MG63 (cell line): Measurements from ENCODE around the gene HPF1. TPM values are rescaled to one million over a fixed set of nuclear protein-coding genes. Genes with fewer than 3 reads are reported as not detected.
A peak's percentile ranks its signal among the peaks of the same experiment; 100 is the strongest.
"Not testable (repeated sequence)": the region's sequence is repeated elsewhere in the genome, so short reads cannot be mapped to it uniquely, and the experiment has no call there.

Source experiments
- DNase-seq: peaks from one replicate; pipeline ENCODE4 v3.0.0-alpha.2; 2020
- H3K27me3 ChIP-seq: fragments of 250-450 bp; sonication (Bioruptor Pico); 2 replicates; pipeline ENCODE4 v1.5.1; 2020; ENCODE audit warnings: mild to moderate bottlenecking, moderate library complexity
- H3K36me3 ChIP-seq: fragments of 250-450 bp; sonication (Bioruptor Pico); 2 replicates; pipeline ENCODE4 v1.5.1; 2020; ENCODE audit warnings: mild to moderate bottlenecking, moderate library complexity
- H3K4me3 ChIP-seq: fragments of 250-450 bp; sonication (Bioruptor Pico); 2 replicates; pipeline ENCODE4 v1.5.1; 2020; ENCODE audit warnings: mild to moderate bottlenecking, moderate library complexity
- H3K9me3 ChIP-seq: fragments of 250-450 bp; sonication (Bioruptor Pico); 2 replicates; pipeline ENCODE4 v1.5.1; 2020; ENCODE audit warnings: mild to moderate bottlenecking, moderate library complexity
- total RNA-seq: library from RNA; depleted of rRNA; stranded (reverse); fragments of >200 nt; shearing (Covaris generic); gene quantifications from 2 replicates; pipeline ENCODE4 v1.2.3, GENCODE V29; 2014; ENCODE audit warnings: low replicate concordance; rRNA removed

Gene HPF1
- total RNA-seq = 23.9 and 81.4 TPM in 2 replicates

DNA sequence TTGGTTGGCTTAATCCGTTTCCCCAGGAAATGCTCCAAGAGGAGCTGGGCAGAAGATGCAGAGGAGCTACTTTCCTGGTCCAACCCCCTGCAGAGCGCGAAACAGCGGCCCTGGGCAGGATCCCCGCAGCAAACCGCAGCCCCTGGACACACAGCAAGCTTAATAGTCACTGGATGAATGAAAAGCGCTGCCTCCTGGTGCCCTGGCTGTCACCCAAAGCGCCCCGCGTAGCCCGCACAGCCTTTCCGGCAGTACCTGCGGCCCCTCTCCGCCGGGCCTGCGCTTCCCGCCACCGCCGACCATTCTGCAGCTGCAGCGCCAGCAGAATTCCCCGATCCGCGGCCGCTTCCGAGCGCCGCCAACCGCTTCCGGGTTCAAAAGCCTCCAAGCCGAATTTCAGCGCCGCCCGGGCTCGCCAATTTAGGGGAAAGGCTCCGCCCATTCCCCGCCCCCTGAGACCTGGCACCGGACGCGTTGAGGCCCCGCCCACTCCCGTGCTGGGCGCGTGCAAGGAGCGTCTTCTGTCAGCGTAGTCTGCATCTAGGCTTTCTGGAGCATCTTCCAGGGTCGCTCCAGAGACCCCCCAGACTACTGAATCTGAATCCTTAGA lies at the start of gene HPF1:
TSS of gene HPF1 (minus strand) at position 370 of the 610 bp plus-strand sequence. CDS start at position 303, 67 bp downstream.
- DNase-seq = peak; percentile 84

DNA sequence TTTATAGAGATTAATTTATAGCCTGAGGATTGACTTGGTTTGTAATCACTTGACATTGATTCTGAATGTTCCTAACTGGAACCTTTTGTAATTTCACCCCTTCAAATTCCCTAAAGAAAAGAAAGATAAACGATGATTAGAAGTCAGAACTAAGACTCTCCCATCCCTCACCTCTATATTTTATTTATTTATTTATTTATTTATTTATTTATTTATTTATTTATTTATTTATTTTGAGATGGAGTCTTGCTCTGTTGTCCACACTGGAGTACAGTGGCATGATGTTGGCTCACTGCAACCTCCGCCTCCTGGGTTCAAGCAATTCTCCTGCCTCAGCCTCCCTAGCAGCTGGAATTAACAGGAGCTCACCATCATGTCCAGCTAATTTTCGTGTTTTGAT lies 49.0 kb upstream of the HPF1 start:
- H3K9me3 ChIP-seq, H3K27me3 ChIP-seq, DNase-seq, H3K36me3 ChIP-seq, H3K4me3 ChIP-seq: not testable (repeated sequence)

More for the DNA sequence above, at the start of gene HPF1:
- Histone ChIP-seq H3K4me3 (peak within 1 kb of the TSS; percentile 71), H3K9me3 (no peaks in the 10 kb centered on the region), H3K27me3 (no peaks in the 10 kb centered on the region), H3K36me3 (no peaks in the 10 kb centered on the region)

DNA sequence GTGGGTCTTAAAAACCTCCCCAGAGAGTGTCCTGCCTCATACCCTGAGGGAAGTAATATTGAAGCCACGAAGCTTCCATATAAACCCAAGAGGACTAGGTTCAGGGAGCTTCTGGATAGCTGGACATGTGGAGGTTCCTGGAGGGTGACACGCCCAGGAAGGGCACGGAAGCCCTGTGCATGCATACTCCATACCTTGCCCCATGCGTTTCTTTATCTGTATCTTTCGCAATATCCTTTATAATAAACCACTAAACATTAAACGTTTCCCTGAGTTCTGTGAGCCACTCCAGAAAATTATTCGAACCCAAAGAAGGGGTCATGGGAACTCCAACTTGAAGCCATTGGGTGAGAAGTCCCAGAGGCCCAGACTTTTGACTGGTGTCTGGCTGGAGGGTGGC lies 45.7 kb upstream of the HPF1 start:
- H3K4me3 ChIP-seq = no peak overlapping the region
- no peaks in the 10 kb centered on the region for H3K27me3 ChIP-seq
- no peaks in the 10 kb centered on the region for H3K9me3 ChIP-seq
- no peak for DNase-seq
- H3K36me3 ChIP-seq = no peaks in the 10 kb centered on the region

DNA sequence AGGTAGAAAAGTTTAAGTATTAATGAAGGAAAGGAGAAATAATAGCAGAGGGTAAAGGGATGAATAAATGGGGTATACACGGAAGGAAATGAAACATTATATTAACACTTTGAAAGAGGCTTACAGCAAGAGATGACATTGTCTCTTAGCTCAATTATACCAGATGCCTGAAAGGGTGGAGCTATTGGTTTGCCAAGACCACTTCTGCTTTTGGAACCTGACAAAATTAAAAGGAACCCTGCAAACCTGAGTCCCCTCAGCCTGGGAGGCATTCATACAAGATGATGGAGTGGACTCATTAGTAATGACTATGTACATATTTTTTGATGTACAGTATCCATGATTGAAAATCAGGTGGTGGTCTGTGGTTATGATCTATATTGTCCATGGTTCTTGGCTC lies 45.1 kb upstream of the HPF1 start:
- H3K36me3 ChIP-seq = no peaks in the 10 kb centered on the region
- no peaks in the 10 kb centered on the region for H3K27me3 ChIP-seq
- H3K9me3 ChIP-seq = no peaks in the 10 kb centered on the region
- DNase-seq = no peak
- H3K4me3 ChIP-seq = no peak overlapping the region

DNA sequence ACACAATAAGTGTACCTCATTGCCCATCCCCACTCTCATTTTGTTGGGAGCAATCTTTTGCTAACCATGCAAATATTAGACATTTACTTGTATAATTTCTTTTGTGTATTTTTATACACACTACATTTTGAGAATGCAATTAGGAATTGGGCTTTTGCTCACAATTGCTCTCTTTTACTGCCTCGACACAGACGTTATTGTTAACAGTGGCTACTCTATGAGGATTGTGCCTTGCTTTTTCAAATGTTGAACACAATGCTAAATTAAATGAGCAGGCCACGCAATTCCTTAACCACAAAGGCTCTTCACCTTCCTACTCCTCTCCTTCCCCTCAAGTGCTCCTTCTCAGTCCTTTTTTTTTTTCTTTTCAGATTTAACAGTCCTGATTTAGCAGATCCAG lies 42.8 kb upstream of the HPF1 start:
- H3K4me3 ChIP-seq = no peak overlapping the region

DNA sequence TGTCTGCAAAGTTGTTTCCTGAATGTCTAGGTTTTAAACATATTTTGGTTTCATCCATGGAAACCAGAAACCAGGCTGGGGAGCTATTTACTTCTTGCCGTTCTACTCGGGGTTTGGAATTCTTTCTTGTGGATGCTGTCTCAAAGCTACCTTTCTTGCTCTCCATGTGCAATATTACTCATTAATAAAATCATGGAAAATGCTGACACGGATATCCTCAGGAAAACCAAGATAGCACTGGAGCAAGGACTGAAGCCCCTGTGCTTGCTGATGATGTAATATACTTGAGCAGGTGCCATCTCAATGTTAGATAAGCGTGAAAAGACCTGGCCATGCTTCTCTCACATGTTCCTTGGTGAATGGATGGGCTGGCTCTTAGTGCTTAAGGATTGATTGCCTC lies 41.5 kb upstream of the HPF1 start:
- Histone ChIP-seq H3K9me3 (no peaks in the 10 kb centered on the region), H3K36me3 (no peaks in the 10 kb centered on the region), H3K4me3 (no peak overlapping the region), H3K27me3 (no peaks in the 10 kb centered on the region)
- no peak for DNase-seq

More for the DNA sequence above, 42.8 kb upstream of the HPF1 start:
- Histone ChIP-seq H3K27me3 (no peaks in the 10 kb centered on the region), H3K36me3 (no peaks in the 10 kb centered on the region), H3K9me3 (no peaks in the 10 kb centered on the region)
- no peak for DNase-seq

DNA sequence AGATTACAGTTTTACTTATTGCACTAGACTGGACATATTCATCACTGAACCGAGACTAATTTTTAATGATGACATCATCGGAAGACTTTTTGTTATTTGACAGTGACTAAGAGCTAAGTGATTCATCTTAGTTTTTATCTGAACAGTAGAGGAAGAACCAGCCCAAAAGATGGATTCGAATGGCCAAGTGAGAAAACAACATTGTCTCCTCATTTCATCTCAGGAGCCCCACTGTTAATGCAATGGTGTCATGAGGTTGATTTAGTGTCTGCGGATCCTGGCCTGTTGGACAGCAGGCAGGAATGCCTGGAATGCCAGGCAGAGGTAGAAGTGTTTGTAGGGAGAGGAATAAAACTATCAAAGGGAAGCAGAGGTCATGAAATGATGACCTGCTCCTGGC lies 37.8 kb upstream of the HPF1 start:
- Histone ChIP-seq H3K4me3 (no peak overlapping the region), H3K9me3 (no peaks in the 10 kb centered on the region), H3K27me3 (no peaks in the 10 kb centered on the region), H3K36me3 (no peaks in the 10 kb centered on the region)
- DNase-seq = no peak

DNA sequence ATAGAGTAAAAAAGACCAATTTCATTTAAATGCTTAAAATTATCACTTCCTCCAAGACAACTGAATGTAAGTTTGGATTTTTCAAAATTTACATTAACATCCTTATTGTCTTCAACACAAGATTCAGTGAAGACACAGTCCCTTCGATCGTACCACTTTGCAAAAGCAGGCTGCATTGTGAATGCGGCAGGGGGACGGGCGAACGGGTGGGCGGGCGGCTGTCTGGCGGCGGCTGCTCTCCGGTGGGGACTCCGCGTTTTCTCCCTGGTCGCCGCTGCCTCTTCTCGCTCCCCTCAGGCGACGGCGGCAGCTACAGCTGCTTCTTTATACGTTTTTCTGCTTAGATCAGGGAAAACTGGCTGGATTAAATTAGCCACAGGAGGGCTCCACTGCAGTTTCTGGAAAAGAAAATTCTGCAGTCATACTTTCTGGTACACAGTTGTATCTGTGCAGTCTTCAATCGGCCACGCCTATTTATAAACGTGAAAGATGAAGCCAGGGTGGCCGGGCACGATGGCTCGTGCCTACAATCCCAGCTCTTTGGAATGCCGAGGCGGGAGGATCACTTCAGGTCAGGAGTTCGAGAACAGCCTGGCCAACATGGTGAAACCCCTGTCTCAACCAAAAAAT lies 33.9 kb upstream of the HPF1 start:
- Histone ChIP-seq H3K4me3 (0 out of 2 replicates have a peak overlapping the region, but pooled peaks have one; percentile 13), H3K36me3 (no peaks in the 10 kb centered on the region), H3K27me3 (no peaks in the 10 kb centered on the region), H3K9me3 (no peaks in the 10 kb centered on the region)
- peak; percentile 27 for DNase-seq

DNA sequence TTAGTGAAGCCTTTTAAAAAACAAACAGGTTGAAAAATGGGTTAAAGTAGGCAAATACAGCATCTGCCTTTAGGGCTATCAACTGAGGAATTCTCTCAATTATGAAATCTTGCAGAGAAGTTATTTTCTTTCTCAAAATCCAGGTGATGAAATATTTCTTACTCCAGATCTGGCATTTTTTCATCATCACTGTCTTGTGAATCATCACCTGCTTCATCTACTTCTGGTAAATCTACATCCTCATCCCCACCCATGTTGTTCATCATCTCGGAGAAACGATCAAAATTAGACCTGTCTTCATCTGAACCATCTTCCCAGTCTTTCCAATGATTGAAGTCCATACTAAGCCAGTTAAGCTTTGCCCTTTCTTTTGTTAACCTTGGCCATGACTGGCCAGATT lies 33.3 kb upstream of the HPF1 start:
- H3K27me3 ChIP-seq = no peaks in the 10 kb centered on the region
- H3K9me3 ChIP-seq = no peaks in the 10 kb centered on the region
- H3K36me3 ChIP-seq = no peaks in the 10 kb centered on the region
- H3K4me3 ChIP-seq = no peak overlapping the region
- no peak for DNase-seq

DNA sequence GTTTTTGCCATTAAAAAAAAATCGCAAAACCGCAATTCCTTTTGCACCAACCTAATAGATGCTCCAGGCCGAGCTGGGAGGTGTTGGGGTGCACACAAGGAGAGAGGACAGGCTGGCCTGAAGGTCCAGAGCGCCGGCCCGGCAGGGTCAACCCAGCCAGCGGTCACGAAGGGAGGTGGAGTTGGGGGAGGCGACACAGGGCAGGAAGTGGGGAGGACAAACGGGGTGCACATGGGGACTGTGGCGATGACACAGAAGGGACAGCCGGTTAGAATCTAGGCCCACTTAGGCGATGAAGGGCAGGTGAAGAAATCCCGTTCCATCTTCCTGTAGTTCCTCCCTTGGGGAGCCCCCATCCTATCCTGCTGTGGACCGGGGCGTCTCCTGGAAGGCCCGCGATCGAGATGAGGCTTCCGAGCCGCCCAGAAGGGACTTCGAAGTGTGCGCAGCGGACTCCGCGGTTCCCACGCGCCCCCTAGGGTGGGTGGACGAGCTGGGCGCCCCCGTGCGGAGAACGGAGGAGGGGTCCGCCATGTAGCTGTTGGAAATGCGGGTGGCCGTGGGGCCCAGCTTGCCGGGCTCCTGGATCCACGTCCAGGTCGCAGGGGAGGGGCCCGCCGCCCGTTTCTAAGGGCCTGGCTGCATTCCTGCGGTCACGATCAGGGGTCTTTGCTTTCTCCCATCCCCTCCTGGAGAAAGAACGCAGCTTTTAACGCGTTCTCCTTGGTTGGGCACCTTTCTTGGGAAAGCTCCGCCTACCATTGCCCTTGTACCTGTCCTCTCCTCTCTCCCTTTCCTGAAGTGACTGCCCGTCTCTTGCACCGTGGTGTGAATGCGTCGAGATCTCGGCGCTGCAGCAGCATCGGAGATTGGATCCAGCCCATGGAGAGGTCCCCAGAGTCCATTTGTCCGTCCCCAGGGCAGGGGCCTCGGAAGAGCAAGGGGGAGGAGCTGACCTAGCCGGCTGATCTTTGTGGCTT lies 17.0 kb upstream of the HPF1 start:
- Histone ChIP-seq H3K27me3 (no peaks in the 10 kb centered on the region), H3K9me3 (no peaks in the 10 kb centered on the region), H3K4me3 (no peak overlapping the region), H3K36me3 (no peaks in the 10 kb centered on the region)
- DNase-seq = no peak

DNA sequence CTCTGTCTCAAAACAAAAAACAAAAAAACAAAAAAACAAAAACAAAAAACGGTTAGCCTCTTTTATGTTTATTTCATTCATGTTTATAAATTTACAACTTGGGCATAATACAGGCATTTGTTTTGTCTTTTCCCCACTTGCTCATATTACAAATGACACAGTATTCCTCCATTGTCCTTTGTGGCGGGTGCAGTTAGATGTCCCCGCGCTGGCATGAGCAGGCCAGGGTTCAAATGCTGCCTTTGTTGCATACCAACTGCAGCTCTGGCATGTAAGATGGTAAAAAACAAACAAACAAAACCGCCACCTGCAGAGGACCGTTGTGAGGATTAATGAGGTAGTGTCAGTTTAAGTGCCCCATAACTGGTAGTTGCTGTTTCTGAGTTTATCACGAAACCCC lies 16.1 kb upstream of the HPF1 start:
- Histone ChIP-seq H3K27me3 (no peaks in the 10 kb centered on the region), H3K9me3 (no peaks in the 10 kb centered on the region), H3K4me3 (no peak overlapping the region), H3K36me3 (no peaks in the 10 kb centered on the region)
- DNase-seq = no peak

DNA sequence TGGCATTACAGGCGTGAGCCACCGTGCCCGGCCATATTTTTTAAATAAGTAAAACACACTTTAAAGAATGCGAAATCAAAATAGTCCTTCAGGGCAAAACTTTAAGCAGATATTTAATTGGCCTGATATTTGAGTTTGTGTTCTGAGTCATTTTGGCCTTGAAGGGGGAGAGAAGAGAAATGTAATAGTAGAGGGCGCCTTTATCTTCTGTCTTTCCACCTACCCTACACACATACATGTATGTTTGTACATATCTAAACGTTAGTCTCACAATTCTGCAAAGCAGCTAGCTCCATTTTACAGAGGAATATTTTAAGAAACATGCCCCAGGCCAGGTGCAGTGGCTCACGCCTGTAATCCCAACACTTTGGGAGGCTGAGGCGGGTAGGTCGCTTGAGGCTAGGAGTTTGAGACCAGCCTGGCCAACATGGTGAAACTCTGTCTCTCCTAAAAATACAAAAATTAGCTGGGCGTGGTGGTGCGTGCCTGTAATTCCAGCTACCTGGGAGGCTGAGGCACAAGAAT lies 13.9 kb upstream of the HPF1 start:
- not testable (repeated sequence) for DNase-seq, H3K27me3 ChIP-seq, H3K36me3 ChIP-seq, H3K4me3 ChIP-seq, H3K9me3 ChIP-seq

DNA sequence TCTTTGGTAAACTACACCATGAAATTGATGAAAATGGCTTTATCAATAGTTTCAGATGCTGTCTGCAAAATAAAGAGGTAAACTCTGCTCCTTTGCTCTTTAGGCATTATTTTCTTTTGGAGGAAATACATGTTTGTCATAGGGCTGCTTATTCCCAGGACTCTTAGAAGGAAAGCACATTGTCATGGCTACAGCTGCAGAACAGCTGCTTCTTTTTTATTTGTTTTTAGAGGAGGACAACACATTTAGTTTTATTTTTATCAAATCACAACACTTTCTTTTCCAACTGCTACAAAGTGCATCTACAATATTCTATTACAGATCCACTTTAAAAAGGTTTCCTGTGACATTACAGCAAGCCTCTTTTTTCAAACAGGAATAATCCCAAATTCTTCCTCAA lies 12.7 kb upstream of the HPF1 start:
- no peak for DNase-seq
- Histone ChIP-seq H3K36me3 (no peaks in the 10 kb centered on the region), H3K9me3 (no peaks in the 10 kb centered on the region), H3K27me3 (no peaks in the 10 kb centered on the region), H3K4me3 (no peak overlapping the region)

DNA sequence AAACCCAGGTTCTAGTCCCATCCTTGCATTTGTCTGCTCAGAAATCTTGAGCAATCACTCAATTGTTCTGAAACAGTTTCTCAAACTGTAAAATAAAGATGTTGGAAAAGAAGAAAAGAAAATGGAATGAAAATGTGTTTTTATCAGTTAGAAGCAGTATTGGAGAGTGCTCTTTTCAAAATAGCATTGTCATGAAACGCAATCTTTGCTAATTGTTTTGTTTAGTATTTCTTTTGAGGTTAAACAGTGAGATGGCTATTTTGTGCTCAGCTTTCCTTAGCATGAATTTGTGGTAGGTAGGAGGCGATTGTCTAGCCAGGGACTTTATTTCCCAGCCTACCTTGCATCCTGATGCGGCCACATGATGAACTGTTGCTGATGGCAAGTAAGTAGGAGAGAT lies 10.6 kb upstream of the HPF1 start:
- H3K9me3 ChIP-seq = no peaks in the 10 kb centered on the region
- DNase-seq = no peak

DNA sequence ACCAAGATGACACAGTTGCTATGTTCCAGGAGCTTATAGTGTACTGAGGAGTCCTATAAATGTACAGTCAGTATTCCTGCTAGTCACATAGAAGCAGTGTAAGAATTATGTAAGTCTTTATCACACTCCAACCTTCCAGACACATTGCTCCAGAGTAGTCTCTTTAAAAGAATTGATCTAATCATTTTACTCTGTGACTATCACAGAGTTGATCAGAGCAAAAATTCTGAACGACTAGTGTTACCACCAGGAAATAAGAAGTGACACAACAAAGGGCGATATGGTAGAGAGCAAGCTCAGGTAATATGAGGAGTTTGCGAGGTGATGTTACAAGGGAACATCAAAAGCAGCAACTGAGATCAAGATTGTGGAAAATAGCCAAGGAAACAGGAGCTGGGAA lies 9.0 kb upstream of the HPF1 start:
- Histone ChIP-seq H3K4me3 (no peak overlapping the region), H3K27me3 (no peaks in the 10 kb centered on the region), H3K36me3 (no peaks in the 10 kb centered on the region), H3K9me3 (no peaks in the 10 kb centered on the region)
- no peak for DNase-seq

More for the DNA sequence above, 10.6 kb upstream of the HPF1 start:
- Histone ChIP-seq H3K27me3 (no peaks in the 10 kb centered on the region), H3K4me3 (no peak overlapping the region), H3K36me3 (no peaks in the 10 kb centered on the region)

DNA sequence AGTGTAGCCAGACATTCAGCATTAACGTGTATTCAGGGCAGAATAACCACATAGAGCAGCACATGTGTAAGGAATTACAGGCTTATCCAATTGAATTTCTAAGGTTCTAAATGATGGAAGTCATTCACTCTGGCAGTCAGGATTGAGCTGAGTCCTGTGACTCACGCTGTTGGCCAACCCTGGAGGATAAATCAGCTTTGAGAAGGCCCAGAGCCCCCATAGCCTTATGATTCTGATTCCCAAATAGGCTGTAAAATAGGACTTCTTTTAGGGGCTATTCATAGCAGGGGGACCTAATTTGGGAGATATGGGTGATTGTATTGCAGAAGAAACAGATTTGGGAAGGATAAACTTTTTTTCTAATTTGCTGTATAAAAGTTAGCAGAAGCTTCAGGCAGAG lies 8.1 kb upstream of the HPF1 start:
- H3K4me3 ChIP-seq = no peak overlapping the region
- no peaks in the 10 kb centered on the region for H3K36me3 ChIP-seq
- peak; percentile 9 for DNase-seq
- H3K27me3 ChIP-seq = no peaks in the 10 kb centered on the region
- H3K9me3 ChIP-seq = no peaks in the 10 kb centered on the region

DNA sequence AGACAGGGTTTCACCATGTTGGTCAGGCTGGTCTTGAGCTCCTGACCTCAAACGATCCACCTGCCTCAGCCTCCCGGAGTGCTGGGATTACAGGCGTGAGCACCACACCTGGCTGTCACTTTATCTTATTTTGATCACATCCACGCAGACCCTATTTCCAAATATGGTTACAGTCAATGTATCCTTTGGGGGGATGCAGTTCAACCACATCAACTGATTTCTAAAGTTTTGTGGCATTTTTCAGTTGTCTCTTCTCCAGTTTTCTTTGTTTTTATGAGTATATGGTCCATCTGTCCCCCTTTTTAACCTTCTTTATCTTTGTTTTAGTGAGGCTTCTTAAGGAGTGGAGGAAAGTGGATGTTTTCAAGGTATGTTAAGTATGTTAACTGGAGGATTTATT lies 4.1 kb upstream of the HPF1 start:
- no peak overlapping the region for H3K4me3 ChIP-seq
- no peaks in the 10 kb centered on the region for H3K36me3 ChIP-seq
- H3K27me3 ChIP-seq = no peaks in the 10 kb centered on the region
- no peak for DNase-seq
- H3K9me3 ChIP-seq = no peaks in the 10 kb centered on the region
